ENCODE data around the gene RPL35A. TPM values are rescaled to one million over a fixed set of nuclear protein-coding genes. Genes with fewer than 3 reads are reported as not detected.
A peak's percentile ranks its signal among the peaks of the same experiment; 100 is the strongest.

Gene RPL35A
- total and polyA plus RNA-seq, 2 of the 4 experiments (the other 2 are of a cell fraction), result 906 to 1,064 TPM

DNA sequence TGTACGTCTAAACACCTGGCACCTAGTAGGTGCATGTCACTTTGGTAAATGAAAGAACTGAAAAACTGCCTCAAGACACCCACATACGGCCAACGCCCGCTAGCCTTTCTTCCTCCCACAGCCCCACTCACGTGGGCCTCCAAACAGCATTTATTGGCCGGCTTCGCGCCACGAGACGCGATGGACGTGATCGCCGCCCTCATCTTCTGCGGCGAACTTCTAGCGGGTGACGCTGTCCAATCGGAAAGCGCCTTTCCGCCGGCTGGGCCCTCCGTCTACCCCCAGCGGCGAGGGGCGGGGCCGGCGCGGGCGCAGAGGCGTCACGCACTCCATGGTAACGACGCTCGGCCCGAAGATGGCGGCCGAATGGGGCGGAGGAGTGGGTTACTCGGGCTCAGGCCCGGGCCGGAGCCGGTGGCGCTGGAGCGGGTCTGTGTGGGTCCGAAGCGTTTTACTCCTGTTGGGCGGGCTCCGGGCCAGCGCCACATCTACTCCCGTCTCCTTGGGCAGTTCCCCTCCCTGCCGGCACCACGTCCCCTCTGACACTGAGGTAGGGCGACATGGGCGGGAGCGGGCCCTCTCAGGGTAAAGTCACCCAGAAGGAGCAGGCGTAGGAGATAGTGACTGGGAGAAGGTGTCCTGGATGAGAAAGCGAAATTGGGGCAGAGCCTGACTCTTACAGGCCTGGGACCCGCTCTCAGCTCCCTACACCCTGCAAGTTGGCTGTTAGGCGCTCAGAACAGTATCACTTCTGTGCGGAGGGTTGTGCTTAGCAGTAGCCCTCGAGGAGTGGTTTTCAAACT lies 10.1 kb downstream of the RPL35A start, which contains the start of gene LMLN:
LMLN (plus strand) TSS at position 327 of the 803 bp plus-strand sequence; CDS start at position 356, 29 bp downstream.
- H4K20me1 ChIP-seq (ENCODE audit: insufficient read depth, low read length), result peaks cover 17% of the 10 kb centered on the region
- POLR2A ChIA-PET (ENCODE audit: unreplicated experiment), result no interaction called here
- TF ChIP-seq NFE2L2 (IDR thresholded peaks at IDR 0.05; ENCODE audit: low read depth, low read length) (no peak), FOS (IDR thresholded peaks at IDR 0.05; ENCODE audit: low read depth, low read length) (peak; percentile 59; the same call in 1 of the 2 replicates), SMC3 (IDR thresholded peaks at IDR 0.05; ENCODE audit: low read depth, low read length) (no peak), RFX5 (IDR thresholded peaks at IDR 0.05; ENCODE audit: low read depth, low read length) (no peak), BHLHE40 (IDR thresholded peaks at IDR 0.05; ENCODE audit: low read depth, low read length) (peak; percentile 73), RCOR1 (IDR thresholded peaks at IDR 0.05; ENCODE audit: insufficient replicate concordance, low read length) (no peak), MAZ (IDR thresholded peaks at IDR 0.05; ENCODE audit: borderline replicate concordance, low read depth, low read length) (peak; percentile 95; the same call in 1 of the 2 replicates), MAFK (IDR thresholded peaks at IDR 0.05; ENCODE audit: low read depth, low read length) (no peak), CEBPB (IDR thresholded peaks at IDR 0.05; ENCODE audit: low read depth, low read length) (no peak), CHD1 (IDR thresholded peaks at IDR 0.05; ENCODE audit: low read depth, low read length) (0 out of 2 replicates have a peak, but pooled peaks have one; percentile 4)
- TF ChIP-seq, protein P1, sequence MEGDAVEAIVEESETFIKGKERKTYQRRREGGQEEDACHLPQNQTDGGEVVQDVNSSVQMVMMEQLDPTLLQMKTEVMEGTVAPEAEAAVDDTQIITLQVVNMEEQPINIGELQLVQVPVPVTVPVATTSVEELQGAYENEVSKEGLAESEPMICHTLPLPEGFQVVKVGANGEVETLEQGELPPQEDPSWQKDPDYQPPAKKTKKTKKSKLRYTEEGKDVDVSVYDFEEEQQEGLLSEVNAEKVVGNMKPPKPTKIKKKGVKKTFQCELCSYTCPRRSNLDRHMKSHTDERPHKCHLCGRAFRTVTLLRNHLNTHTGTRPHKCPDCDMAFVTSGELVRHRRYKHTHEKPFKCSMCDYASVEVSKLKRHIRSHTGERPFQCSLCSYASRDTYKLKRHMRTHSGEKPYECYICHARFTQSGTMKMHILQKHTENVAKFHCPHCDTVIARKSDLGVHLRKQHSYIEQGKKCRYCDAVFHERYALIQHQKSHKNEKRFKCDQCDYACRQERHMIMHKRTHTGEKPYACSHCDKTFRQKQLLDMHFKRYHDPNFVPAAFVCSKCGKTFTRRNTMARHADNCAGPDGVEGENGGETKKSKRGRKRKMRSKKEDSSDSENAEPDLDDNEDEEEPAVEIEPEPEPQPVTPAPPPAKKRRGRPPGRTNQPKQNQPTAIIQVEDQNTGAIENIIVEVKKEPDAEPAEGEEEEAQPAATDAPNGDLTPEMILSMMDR (conservative IDR thresholded peaks at IDR 0.05; ENCODE audit: low read depth, low read length), result no peak
- TF ChIP-seq, protein P2, sequence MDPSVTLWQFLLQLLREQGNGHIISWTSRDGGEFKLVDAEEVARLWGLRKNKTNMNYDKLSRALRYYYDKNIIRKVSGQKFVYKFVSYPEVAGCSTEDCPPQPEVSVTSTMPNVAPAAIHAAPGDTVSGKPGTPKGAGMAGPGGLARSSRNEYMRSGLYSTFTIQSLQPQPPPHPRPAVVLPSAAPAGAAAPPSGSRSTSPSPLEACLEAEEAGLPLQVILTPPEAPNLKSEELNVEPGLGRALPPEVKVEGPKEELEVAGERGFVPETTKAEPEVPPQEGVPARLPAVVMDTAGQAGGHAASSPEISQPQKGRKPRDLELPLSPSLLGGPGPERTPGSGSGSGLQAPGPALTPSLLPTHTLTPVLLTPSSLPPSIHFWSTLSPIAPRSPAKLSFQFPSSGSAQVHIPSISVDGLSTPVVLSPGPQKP (IDR thresholded peaks at IDR 0.05; ENCODE audit: borderline replicate concordance, low read depth, low read length), result no peak
- TF ChIP-seq, protein P3, sequence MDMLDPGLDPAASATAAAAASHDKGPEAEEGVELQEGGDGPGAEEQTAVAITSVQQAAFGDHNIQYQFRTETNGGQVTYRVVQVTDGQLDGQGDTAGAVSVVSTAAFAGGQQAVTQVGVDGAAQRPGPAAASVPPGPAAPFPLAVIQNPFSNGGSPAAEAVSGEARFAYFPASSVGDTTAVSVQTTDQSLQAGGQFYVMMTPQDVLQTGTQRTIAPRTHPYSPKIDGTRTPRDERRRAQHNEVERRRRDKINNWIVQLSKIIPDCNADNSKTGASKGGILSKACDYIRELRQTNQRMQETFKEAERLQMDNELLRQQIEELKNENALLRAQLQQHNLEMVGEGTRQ (IDR thresholded peaks at IDR 0.05; ENCODE audit: low read depth, low read length), result peak; percentile 99

More for the DNA sequence above, 10.1 kb downstream of the RPL35A start, which contains the start of gene LMLN:
- peak within 1 kb of the TSS; percentile 87 for H3K23ac ChIP-seq (ENCODE audit: low read depth, low read length)
- no peak within 1 kb of the TSS for H3K18ac ChIP-seq (ENCODE audit: low read depth, low read length)
- peak within 1 kb of the TSS; percentile 64 for H3K4me3 ChIP-seq (ENCODE audit: insufficient read depth, low read depth, low read length)
- H4K91ac ChIP-seq (ENCODE audit: insufficient read depth, low read depth, low read length), result peak within 1 kb of the TSS; percentile 68
- peak within 1 kb of the TSS; percentile 35 for H3K9ac ChIP-seq (ENCODE audit: low read depth, low read length)
- no peaks in the 10 kb centered on the region for H3K27me3 ChIP-seq (ENCODE audit: control insufficient read depth, insufficient read depth, low read length)
- CTCF ChIA-PET, result no interaction called here
- peak within 1 kb of the TSS; percentile 94 to 97 for H4K8ac ChIP-seq (ENCODE audit: low read depth in 2 of 2, low read length in 2 of 2)
- in situ Hi-C loops (cut with MboI; ENCODE audit: low sequenced_read_pairs), result no loop called here
- peak within 1 kb of the TSS; percentile 62 for H3K4ac ChIP-seq (ENCODE audit: low read depth, low read length)
- peak within 1 kb of the TSS; percentile 80 for H2AK9ac ChIP-seq (replicated peaks; ENCODE audit: low read depth, low read length, poor library complexity)
- peak within 1 kb of the TSS; percentile 13 for H4K5ac ChIP-seq (ENCODE audit: low read depth, low read length)
- H3K4me2 ChIP-seq (ENCODE audit: low read depth, low read length), result peak within 1 kb of the TSS; percentile 95
- intact Hi-C loops (cut with micrococcal nuclease), result loop anchor here (10.0 kb wide), 1 partner anchor 115 kb away; no protein-coding TSS in a partner anchor
- peak within 1 kb of the TSS; percentile 96 for H2AFZ ChIP-seq (replicated peaks; ENCODE audit: low read length, poor library complexity)
- peaks cover 10 to 33% of the 10 kb centered on the region in 2 experiments for H3K79me1 ChIP-seq (ENCODE audit: low read depth in 1 of 2, low read length in 2 of 2)
- H3K36me3 ChIP-seq (ENCODE audit: control insufficient read depth, insufficient read depth, low read length), result peaks cover 8% of the 10 kb centered on the region
- H3K9me1 ChIP-seq (ENCODE audit: insufficient read depth, low read length), result 0 out of 2 replicates have a peak, but pooled peaks cover 3% of the 10 kb centered on the region
- 0 out of 2 replicates have a peak, but pooled peaks cover 3% of the 10 kb centered on the region for H3K4me1 ChIP-seq (ENCODE audit: control insufficient read depth, insufficient read depth, low read length)
- peak within 1 kb of the TSS; percentile 64 for H2AK5ac ChIP-seq (ENCODE audit: low read depth, low read length)
- H3K9me3 ChIP-seq (ENCODE audit: control insufficient read depth, insufficient read depth, low read length), result no peaks in the 10 kb centered on the region
- no peak within 1 kb of the TSS for H2BK20ac ChIP-seq (ENCODE audit: low read depth, low read length)
- no TSS peak for BruUV-seq (replicated peaks)
- H2BK120ac ChIP-seq (ENCODE audit: low read depth, low read length), result 0 out of 2 replicates have a peak within 1 kb of the TSS, but pooled peaks have one; percentile 9
- H2BK15ac ChIP-seq (ENCODE audit: low read depth, low read length), result no peak within 1 kb of the TSS
- 0% methylated on average over 9 of the region's 62 CpGs; no CpG with 5 or more reads in 1 of the 2 experiments for WGBS, 2 experiments (ENCODE audit: extremely low coverage in 2 of 2, insufficient read length in 1 of 2)
- H3K56ac ChIP-seq (ENCODE audit: extremely low read depth, insufficient read depth, low read length), result peak within 1 kb of the TSS; percentile 52
- peak within 1 kb of the TSS; percentile 92 for H3K14ac ChIP-seq (replicated peaks; ENCODE audit: low read depth, low read length)
- peak; percentile 94 for DNase-seq
- dilution Hi-C loops (cut with HindIII; ENCODE audit: low sequenced_read_pairs, unreplicated experiment), result no loop called here
- H2BK5ac ChIP-seq (ENCODE audit: low read depth, low read length, poor library complexity, severe bottlenecking), result peak within 1 kb of the TSS; percentile 31
- peak within 1 kb of the TSS; percentile 28 for H3K27ac ChIP-seq (ENCODE audit: insufficient read depth, low read length)
- ATAC-seq (ENCODE audit: low read depth), result peak; percentile 94
